IPS-NIHi7 (cell line): Measurements from ENCODE around the gene DCTN3.

ENCODE experiments used
- DNase-seq: peaks from one replicate; pipeline ENCODE4 v3.0.0; 2012; ENCODE audit warnings: mixed read lengths; ENCODE audit errors: extremely low spot score

Gene DCTN3

DNA sequence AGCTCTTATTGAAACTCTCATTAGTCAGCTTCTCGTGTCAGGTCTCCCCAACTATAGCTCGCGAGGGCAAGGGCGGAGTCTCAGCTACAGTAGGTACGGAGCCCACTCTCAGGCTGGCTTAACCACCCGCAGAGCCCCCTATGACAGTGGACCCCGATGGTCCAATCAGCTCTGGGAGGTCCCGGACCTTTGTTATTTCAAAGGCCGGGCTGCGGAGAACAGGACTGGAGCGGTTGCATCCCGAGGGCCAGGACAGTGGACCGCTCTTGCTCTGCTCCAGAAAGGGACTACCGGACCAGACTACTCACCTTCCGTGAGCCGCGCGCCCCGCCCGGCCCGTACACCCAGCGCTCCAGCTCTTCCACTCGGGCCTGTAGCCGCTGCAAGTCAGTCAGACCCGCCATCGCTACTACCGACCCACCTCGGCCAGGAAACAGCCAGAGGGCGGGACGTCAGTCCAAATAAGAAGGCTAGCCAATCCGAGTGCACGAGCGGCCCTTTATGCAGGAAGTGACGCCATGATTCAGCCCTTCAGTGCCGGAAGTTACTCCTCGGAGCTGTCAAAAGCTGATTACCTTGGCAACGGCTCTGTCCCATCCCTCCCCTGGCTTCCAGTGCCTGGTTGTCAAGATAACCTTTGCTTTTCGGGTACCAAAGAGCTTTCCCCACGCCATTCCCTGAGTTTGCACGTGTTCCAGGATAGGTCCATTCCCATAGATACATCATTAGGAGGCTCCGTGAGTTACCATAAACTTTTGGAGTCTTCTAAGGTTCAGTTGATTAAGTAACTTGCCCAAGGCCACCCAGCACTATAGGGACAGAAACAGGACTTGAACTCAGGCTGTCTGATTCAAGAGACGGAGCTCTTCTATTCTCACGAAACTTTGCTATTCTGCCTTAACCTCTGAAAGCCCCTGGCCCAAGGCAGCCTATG lies at the start of gene DCTN3:
DCTN3 (minus strand) TSS at position 435 of the 934 bp plus-strand sequence; CDS start at position 404, 31 bp downstream.
- peak; percentile 96 for DNase-seq

DNA sequence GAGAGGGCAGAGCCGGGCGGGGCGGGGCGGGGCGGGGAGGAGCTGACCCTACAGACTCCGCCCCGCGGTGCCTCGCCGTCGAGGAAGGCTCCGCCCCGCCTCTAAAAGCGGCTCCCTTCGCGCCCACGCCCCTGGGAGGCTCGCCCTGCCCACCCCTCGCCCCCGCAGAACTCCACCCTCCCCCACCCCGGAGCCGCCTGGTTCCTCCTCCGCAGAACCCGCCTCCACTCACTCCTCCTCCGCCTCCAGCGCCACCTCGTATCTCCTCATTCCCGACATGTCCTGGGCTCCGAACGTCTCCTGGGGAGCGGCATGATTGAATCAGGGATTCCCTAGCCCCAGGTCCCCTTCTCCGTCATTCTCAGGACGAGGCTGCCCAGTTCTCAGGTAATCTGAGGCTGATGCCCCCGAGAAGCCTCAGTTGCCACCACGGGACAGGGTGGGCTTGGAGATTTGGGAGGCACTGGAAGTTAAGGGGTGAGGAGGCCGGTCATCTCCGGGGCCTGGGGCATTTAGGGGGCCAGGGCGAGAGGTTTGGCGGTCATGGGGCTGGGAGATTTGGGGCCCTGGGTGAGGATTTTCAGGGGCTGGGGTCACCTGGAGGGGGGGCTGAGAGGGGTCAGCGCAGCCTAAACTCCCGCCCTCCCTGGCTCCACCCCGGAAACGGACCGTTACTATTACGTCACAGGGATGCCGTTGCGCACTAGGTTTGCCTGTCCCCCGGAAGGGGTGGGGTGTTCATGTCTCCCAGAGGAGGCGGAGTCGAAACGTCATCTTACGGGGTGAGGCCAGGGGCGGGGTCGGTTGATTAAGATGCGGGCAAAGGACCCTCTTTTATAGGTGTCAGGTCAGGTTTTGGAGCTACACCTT lies 45.3 kb upstream of the DCTN3 start:
- peak; percentile 94 for DNase-seq

DNA sequence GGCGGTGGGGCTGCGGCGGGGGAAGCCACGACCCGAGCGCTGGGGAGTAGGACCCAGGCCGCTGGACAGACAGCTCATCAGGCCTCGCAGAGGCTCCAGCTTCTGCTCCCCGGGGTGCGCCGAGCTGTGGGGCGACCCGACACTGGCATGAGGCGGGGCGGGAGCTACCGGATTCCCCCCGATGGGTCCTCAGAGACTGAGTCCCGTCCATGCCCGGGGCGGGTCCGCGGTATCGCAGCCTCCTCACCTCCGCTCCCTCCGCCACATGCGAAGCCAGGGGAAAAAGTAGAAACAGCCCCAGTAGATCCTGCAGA lies 44.7 kb upstream of the DCTN3 start:
- no peak for DNase-seq

DNA sequence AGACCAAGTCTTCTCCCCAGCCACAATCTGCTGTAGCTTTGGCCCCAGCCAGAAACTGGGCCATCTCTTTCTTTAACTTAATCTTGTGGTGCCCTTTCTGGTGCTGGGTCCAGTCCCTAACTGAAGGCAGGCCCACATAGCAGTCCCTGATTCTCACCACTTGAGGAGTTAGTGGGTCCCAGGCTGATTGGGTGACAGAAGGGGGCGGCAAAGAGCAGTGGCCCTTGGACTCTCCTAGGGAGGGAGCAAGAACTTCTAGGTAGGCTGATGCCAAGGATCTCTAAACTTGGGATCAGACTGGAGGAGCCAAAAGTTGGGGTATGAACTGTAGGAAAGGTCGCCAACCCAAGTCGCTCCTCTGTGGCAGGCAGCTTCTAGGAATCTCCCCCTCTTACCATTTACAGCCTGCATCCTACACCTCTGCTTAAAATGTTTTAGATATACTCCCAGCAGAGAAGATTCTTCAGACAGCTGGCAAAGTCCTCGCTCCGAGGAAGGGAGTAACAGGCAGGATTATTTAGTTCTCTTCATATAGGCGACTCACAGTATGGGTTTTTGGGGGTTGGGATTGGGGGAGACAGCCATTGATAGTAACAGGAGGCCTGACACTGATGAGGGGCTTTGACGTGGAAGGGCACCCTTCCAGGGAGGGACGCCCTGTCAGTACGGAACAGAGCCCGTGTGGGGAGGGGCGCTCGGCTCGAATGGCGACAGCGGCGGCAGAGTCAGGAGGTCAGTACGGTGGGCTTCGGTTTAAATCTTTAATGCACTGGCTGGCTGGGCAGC lies 44.2 kb upstream of the DCTN3 start:
- DNase-seq, result peak; percentile 85

DNA sequence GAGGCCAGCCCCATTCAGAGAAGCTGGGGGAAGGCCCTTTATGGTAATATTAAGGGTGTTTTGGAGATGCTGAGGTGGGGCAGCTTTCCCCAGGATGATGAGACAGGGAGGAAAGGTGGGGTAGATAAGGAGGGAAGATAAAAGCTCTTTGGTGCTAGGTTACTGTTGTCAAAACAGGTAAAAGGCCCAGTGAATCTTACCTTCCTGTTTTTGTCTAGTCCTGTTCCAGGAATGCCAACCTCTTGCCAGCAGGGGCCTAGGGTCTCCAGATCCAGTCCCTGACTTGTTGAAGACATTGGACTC lies 43.0 kb upstream of the DCTN3 start:
- no peak for DNase-seq

DNA sequence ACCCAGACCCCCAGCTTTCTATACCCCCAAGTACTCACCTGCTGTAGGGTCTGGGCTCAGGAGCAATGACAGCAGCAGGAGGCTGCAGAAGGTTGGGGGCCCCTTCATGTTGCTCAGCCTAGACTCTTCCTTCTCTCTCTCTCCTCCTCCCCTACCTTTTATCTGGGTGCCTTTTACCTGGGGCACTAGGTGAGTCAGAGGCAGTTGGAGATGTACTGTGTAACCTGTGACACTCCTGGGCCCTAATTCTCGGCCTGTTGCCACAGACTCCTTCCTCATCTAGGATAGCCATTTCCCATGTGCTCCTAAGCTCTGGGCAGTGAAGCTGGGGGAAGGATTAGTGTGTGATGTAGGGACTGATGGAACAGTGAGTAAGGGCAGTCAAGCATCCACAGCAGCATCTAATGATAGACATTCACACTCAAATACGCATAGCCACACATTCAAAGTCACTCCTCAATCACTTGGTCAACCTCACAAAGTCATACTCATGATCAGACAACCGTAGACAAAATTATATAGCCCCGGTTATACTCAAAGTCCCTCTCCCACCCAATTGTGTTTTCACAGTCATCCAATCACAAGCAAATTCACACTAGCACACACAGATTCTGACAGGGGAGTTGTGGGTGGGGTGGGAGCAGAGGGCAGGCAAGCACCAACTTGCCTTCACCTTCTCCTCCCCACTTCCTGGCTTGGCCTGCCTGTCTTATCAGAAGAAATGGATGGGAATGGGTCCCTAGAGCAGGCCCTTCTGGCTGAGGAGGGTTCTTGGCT lies 42.4 kb upstream of the DCTN3 start, which contains the start of gene CCL27:
CCL27 (minus strand) TSS at position 132 of the 777 bp plus-strand sequence; CDS start at position 108, 24 bp downstream.
- DNase-seq, result no peak

DNA sequence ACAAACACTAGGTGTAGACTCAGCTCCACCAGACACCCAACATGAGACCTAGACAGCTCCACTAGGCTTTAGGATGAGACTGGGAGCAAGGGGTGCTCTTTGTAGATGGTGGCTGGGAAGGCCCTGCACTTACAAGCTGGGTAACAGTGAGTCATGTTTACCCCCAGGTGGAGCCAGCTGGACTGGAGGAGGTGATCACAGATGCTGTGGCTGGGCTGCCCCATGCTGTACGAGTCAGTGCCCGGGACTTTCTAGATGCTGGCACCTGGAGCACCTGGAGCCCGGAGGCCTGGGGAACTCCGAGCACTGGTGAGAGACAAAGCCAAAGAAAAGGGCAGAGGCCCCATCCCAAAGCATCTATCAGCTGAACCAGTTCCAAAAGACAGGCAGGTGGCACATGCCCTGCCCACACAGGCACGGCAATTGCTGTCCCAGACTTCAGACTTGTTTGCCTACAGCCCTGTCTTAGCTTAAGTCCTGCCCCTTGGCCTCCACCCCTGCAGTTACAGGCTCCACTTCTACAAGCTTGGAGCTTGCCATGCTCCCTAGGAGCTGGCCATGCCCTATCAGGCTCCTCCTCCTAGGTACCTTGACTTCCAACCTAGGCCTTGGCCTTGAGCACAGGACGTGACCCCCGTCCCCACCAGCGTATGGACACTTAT lies 39.4 kb upstream of the DCTN3 start:
- DNase-seq, result no peak

DNA sequence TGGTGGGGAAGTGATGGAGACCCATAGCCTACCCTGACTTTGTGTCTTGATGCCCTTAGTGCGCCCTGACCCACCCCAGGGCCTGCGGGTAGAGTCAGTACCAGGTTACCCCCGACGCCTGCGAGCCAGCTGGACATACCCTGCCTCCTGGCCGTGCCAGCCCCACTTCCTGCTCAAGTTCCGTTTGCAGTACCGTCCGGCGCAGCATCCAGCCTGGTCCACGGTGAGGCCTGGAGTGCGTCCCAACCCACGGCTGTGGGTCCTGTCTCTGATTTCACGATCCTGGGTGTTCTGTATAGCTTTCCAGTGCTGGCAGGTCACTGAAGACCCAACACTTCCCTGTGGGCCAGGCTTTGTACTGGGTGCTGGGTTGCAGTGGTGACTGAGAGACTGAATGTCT lies 38.2 kb upstream of the DCTN3 start:
- no peak for DNase-seq

DNA sequence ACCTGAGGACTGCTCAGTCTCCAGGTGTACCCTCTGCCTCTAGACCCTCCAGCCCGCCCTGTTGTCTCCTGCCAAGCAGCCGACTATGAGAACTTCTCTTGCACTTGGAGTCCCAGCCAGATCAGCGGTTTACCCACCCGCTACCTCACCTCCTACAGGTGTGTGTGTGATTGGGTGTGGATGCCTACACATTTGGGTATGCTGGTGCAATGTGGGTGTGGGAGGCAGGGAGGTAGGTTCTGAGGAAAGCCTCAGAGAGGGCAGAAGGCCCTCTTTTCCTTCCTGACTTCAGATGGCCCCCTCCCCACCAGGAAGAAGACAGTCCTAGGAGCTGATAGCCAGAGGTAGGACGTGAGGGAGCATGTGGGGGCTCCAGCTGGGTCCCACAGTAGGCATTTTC lies 36.7 kb upstream of the DCTN3 start:
- no peak for DNase-seq

DNA sequence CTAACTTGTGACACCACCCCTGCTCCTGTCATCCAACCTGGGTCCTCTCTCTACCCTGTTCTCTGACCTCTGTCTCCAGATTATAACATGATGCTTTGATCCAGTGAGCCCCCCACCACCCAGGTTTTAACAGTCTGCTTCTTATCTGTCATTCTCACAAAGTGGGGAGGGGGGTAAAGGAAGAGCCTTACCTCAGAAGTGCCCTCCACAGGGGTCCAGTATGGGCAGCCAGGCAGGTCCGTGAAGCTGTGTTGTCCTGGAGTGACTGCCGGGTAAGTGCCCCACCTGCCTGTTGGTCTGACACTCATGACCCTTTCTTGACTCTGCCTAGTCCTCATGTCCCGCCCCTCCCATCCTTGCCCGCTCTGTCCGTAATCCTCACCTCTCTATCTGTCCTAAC lies 35.1 kb upstream of the DCTN3 start:
- no peak for DNase-seq

DNA sequence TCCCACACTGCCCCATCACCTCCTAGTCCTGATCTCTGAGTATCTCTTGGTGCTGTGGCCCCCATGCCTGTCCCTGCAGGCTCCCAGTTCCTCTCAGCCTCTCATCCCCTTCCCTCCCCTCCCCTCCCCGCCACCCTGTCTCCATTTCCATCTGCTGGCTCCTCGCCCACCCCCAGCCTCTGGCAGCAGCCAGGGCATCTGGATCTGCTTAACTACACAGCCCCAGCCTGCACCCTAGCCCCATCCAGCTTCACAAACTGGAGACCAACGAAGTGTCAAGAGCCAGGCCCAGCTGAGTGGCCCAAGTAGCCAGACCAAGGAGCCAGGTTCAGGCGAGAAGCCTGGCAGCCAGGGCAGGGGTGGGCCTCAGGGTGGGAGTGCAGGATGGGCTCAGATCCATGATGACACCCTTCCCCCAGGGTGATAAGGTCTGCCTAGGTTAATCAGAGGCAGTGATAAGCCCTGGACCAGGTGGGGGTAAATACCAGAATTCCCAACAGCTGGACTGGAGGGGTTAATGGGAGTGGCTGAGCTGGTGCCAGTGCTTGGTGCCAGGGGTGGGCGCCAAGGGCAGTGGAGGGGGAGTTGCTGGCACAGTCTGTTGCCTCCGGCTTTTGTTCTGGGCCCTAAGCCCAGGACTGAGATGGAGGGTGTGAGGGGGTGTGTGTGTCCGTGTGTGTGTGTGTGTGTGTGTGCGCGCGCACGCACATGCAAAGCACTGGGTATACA lies 34.2 kb upstream of the DCTN3 start:
- DNase-seq, result no peak

DNA sequence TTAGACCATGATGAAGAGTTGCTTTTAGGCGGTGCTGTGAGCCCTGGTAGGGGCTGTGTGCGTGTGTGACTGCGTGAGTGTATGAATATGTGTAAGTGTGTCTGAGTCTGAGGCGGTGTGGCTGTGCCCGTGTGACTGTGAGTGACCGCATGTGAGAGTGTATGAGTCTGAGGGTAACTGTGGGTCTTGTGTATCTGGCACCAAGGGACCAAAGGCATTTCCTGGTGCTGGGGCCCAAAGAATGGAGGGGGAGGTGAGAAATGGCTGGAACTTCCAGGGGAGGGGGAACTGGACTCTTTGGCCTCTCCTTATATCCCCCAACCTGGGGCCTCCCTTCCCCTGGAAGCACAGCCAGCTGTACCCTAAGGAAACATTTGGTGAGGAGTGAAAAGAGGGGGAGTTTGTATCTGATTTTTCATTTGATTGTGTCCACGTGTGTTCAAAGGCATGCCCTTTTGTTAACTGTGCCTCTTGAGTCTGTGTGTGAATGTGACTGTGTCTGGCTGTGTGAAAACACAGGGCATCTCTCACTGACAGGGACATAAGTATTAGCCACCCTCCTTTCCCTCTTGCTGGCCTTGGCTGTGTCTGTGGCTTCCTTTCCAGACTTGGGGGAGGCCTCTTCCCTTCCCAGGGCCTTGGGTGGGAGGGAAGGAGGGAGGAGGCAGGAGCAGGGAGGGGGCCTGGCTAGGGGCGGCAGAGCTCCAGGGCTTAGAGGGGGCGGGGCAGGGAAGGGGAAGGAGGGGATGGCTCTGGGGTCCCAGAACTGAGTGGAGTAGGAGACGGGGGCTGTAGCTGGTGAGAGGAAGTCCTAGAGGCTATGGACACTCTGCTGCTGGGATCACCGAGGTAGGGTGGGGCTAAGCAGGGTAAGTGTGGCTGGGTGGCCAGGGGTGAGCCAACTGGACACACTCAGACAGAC lies 33.1 kb upstream of the DCTN3 start:
- DNase-seq, result peak; percentile 37

DNA sequence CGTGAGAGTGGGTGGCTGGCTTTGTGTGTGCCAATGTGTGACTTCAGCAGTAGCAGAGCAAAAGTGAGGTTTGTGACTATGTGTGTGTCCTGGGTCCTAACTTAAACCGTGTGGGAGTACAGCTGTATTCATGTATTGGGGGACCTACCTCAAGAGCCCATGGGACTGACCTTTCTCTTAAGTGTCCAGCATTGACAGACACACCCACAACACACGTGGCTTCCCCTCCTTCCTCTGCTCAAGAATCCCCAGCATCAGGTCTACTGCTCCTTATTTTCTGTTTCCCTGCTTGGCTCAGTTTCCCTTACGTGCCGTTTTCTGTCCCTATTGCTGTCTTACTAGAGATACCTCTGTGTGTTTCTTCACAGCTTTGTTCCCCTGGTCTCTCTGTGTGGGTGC lies 32.3 kb upstream of the DCTN3 start:
- no peak for DNase-seq

DNA sequence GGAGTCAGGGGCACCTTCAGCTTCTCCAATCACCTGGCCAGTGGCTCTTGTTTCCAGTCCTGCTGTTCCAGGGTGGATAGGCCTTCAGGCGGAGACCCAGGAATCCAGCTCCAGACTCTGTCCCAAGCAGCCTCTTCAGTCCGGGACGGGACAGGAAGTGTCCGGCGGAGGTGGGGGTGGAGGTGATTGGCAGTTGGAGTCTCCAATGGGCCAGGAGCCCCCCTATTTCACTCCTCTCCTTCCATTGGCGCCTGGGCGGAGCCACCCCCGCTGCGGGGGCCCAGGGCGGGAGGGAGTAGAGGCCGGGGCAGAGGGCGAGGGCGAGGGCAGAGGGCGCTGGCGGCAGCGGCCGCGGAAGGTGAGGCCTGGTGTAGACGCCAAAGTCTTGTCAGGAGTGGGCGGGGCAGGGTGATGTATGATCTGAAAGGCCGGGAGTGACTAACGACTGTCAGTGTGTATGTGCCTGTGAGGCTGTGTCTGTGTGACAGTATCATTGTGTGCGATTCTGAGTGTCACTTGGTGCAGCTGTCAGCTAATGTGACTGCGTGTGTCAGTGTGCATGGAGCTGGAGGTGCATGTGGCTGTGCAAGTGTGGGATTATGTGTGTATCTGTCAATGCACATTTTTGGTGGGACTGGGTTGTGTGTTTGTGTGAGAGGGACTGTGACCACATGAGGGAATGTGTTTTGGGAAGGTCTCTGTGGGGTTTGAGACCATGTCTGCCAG lies 31.7 kb upstream of the DCTN3 start, which contains the start of gene IL11RA:
IL11RA (plus strand) TSS at position 310 of the 726 bp plus-strand sequence. CDS start 3,033 bp downstream, outside the sequence.
- peak; percentile 95 for DNase-seq

DNA sequence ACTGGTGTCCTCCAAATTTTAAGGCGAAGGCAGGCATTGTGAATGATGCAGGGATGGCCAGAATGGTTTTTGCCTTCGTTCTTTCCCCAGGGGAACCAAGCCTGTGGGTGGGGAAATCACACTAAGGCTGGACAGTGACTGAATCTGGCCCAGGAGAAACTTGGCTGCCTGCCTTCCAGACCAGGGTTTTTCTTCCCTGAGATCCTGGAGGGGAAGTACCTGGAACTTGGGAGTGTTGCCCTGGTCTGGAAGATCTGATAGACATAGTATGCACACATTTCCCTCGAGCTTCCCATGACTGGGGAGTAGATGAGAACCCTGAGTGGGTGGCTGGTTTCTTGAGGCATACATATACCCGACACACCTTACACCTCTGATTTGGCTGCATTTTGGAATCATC lies 31.0 kb upstream of the DCTN3 start:
- no peak for DNase-seq

DNA sequence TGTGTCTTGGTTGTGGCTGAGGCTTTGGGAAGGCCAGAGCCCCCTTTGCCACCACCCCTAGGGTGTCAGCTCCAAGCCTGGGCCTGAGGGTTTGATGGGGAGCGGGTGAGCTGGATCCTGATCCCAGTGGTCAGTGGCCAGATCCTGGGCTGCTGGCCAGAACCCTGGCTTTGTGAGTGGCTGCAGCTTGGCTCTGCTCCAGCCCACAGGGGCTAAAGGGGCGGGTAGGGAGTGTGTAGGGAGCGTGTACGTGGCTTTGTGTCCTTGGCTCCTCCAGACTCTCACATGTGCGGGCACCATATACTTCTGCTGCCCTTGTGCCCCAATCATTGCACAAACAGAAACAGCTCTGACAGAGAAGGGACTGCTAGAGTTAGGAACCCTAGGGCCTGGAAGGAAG lies 30.5 kb upstream of the DCTN3 start:
- no peak for DNase-seq

DNA sequence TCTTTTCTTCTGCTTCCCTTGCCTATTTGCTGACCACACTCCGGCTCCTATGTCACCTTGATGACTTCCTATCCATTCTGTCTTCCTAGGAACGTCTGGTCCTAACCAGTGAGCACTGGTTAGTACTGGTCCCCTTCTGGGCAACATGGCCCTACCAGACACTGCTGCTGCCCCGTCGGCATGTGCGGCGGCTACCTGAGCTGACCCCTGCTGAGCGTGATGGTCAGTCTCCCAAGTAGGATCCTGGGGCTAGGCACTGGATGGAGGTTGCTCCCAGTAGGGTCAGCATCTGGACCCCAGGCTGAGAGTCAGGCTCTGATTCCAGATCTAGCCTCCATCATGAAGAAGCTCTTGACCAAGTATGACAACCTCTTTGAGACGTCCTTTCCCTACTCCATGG lies 28.4 kb upstream of the DCTN3 start:
- DNase-seq, result no peak

DNA sequence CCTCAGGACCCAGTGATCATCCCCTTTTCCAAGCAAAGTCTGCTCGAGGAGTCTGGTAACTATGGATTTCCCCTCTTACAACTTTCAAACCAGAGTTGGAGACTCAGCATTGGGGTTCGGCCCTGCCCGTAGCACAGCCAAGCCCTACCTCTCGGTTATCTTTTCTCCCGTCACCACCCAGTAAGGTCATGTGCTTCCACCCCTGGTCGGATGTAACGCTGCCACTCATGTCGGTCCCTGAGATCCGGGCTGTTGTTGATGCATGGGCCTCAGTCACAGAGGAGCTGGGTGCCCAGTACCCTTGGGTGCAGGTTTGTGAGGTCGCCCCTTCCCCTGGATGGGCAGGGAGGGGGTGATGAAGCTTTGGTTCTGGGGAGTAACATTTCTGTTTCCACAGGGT lies 27.4 kb upstream of the DCTN3 start:
- DNase-seq, result no peak
